HepG2 (cell line): Measurements from ENCODE around the gene DAZAP1. TPM values are rescaled to one million over a fixed set of nuclear protein-coding genes. Genes with fewer than 3 reads are reported as not detected.
A peak's percentile ranks its signal among the peaks of the same experiment; 100 is the strongest.

Experiments used
- ATAC-seq: fragments of 200-7000 bp; cut with Tn5 transposase; 3 replicates; pipeline ENCODE4 v1.9.1; 2020; ENCODE audit warnings: mild to moderate bottlenecking, moderate library complexity
- BruUV-seq: library from RNA; stranded (reverse); fragments of 400-500 nt; replicated peaks from 2 replicates; lab custom pipeline; 2021; lab: Mats Ljungman, UMichigan
- CTCF ChIA-PET: fragments of 300-600 bp; formaldehyde crosslinking; extraction: SDS; loops from one replicate; lab custom pipeline; 2021; ENCODE audit warnings: low total read pairs, inconsistent platforms, low intra/inter-chr PET ratio; lab: Yijun Ruan, JAX
- POLR2A ChIA-PET: fragments of 350-600 bp; sonication (Branson Sonifier 250); formaldehyde crosslinking; loops from one replicate; lab custom pipeline; 2020; ENCODE audit warnings: antibody characterized with exemption, inconsistent platforms; lab: Yijun Ruan, JAX
- DNase-seq: peaks from one replicate; pipeline ENCODE4 v3.0.0-alpha.2; 2015; ENCODE audit warnings: low spot score
- FAIRE-seq: peaks from 3 replicates; lab custom pipeline; 2011; peaks lifted over from hg19 to GRCh38; lab: Jason Lieb, UNC
- H2AFZ ChIP-seq: one replicate; pipeline ENCODE4 v1.6.1; 2011; ENCODE audit warnings: low read length, inconsistent platforms
- H3K27ac ChIP-seq: fragments of 300-600 bp; 3 replicates; pipeline ENCODE4 v1.8.0; 2011; ENCODE audit warnings: mixed run types, mild to moderate bottlenecking, mixed read lengths, low read length, inconsistent platforms; ENCODE audit not compliant: insufficient read depth; ENCODE audit errors: extremely low read length
- H3K27me3 ChIP-seq, 2 experiments: fragments of 200-600 bp in 1 of 2; 2 replicates in 1 of 2; 3 replicates in 1 of 2; pipeline versions ENCODE4 v1.6.0 to v1.8.0; 2011; ENCODE audit warnings: low read length in 2 of 2, mild to moderate bottlenecking in 2 of 2, moderate library complexity in 2 of 2, inconsistent platforms in 1 of 2; ENCODE audit not compliant: insufficient read depth in 2 of 2, control insufficient read depth in 1 of 2
- H3K36me3 ChIP-seq, 2 experiments: fragments of 200-600 bp in 1 of 2; replicated peaks in 1 of 2; 2 replicates in 1 of 2; 3 replicates in 1 of 2; pipeline versions ENCODE4 v1.5.1 to v1.8.0; 2011; ENCODE audit warnings: low read length in 2 of 2, inconsistent platforms in 1 of 2; ENCODE audit not compliant: insufficient read depth in 2 of 2, control insufficient read depth in 1 of 2
- H3K4me1 ChIP-seq: 2 replicates; pipeline ENCODE4 v1.5.1; 2012; ENCODE audit warnings: low read length, inconsistent platforms; ENCODE audit not compliant: insufficient read depth
- H3K4me2 ChIP-seq: 2 replicates; pipeline ENCODE4 v1.6.0; 2011; ENCODE audit warnings: low read depth, low read length, inconsistent platforms
- H3K4me3 ChIP-seq, 3 experiments: fragments of 200-600 bp in 1 of 3; sonication (generic), shearing (Covaris generic) in 1 of 3; replicated peaks in 1 of 3; 2 replicates each; pipeline ENCODE4 v1.5.1; 2011 to 2016; ENCODE audit warnings: low read length in 3 of 3, inconsistent platforms in 2 of 3, low read depth in 2 of 3, mild to moderate bottlenecking in 2 of 3, control low read depth in 1 of 3, mixed read lengths in 1 of 3; ENCODE audit not compliant: insufficient read depth in 1 of 3
- H3K79me2 ChIP-seq: one replicate; pipeline ENCODE4 v1.6.1; 2011; ENCODE audit warnings: low read length, inconsistent platforms; ENCODE audit not compliant: insufficient read depth
- H3K9ac ChIP-seq: 2 replicates; pipeline ENCODE4 v1.6.0; 2011; ENCODE audit warnings: mild to moderate bottlenecking, low read depth, low read length, inconsistent platforms; ENCODE audit not compliant: insufficient read depth
- H3K9me3 ChIP-seq: 2 replicates; pipeline ENCODE4 v1.5.1; 2012; ENCODE audit warnings: mild to moderate bottlenecking, low read length
- H4K20me1 ChIP-seq: 2 replicates; pipeline ENCODE4 v1.6.0; 2011; ENCODE audit warnings: inconsistent platforms, mild to moderate bottlenecking, low read length, moderate library complexity; ENCODE audit not compliant: insufficient read depth
- CREB3 ChIP-seq: sonication (generic); formaldehyde crosslinking; IDR thresholded peaks from 2 replicates; pipeline ENCODE4 v1.5.0; 2020; ENCODE audit warnings: missing genetic modification reagents
- KLF11 ChIP-seq: IDR thresholded peaks from 2 replicates; pipeline ENCODE4 v1.6.1; 2016; ENCODE audit warnings: missing compliant biosample characterization
- POLR2A ChIP-seq, 2 experiments: IDR thresholded peaks; 2 replicates each; pipeline ENCODE4 v1.6.1; 2011; ENCODE audit warnings: low read depth in 2 of 2, low read length in 2 of 2, mild to moderate bottlenecking in 1 of 2, moderate library complexity in 1 of 2; ENCODE audit not compliant: insufficient read depth in 1 of 2
- ZBTB33 ChIP-seq: sonication (generic); formaldehyde crosslinking; IDR thresholded peaks from 2 replicates; pipeline ENCODE4 v1.4.0; 2020; ENCODE audit warnings: missing genetic modification reagents
- ZBTB38 ChIP-seq: sonication (generic); formaldehyde crosslinking; IDR thresholded peaks from 2 replicates; pipeline ENCODE4 v1.5.1; 2020; ENCODE audit warnings: mild to moderate bottlenecking, missing genetic modification reagents
- ZKSCAN1 ChIP-seq: fragments of 150-350 bp; IDR thresholded peaks from 2 replicates; pipeline ENCODE4 v1.6.1; 2014; ENCODE audit warnings: low read length
- WGBS: methylation state at CpG from one replicate; pipeline ENCODE4 v1.1.6; 2017; ENCODE audit warnings: low lambda C conversion rate; 5-methylcytosine and 5-hydroxymethylcytosine counted together
- in situ Hi-C: cut with HindIII; loops from 2 replicates; pipeline ENCODE4 v1.10.0; 2017; ENCODE audit warnings: low pct_unique_long_range_greater_than_20kb; ENCODE audit not compliant: extremely low pct_ligation_motif_present
- intact Hi-C: fragments of 100-400 bp; cut with micrococcal nuclease; formaldehyde crosslinking; loops from one replicate; pipeline ENCODE4 v1.10.0; 2022; ENCODE audit not compliant: unreplicated experiment
- polyA plus RNA-seq, 8 experiments: library from polyadenylated mRNA; depleted of rRNA in 3 of 8; stranded (reverse) in 7 of 8; unstranded in 1 of 8; fragments of >200 nt; fragmentation: Illumina TruSeq in 4 of 8; extraction: Trizol in 4 of 8; gene quantifications; 2 replicates each; pipeline versions ENCODE4 v1.2.1 to v1.2.3, GENCODE V29; 2011 to 2016; ENCODE audit warnings: low read depth in 4 of 8, missing spikeins in 1 of 8, mixed read lengths in 1 of 8; ENCODE audit not compliant: insufficient read depth in 1 of 8
- total RNA-seq, 5 experiments: library from RNA; depleted of rRNA; stranded (reverse); fragments of >200 nt; fragmentation: Illumina TruSeq; extraction: Trizol; gene quantifications; 2 replicates each; pipeline ENCODE4 v1.2.3, GENCODE V29; 2016; ENCODE audit warnings: low read depth in 1 of 5

Gene DAZAP1
- total and polyA plus RNA-seq, 2 of the 13 experiments (the other 11 are each of a cell fraction or from before 2014, with no cell fraction given) = 63.3 to 79.2 TPM

GRCh38 chr19:1410136-1410786 is 2.9 kb downstream of the DAZAP1 start:
- BruUV-seq = no TSS peak
- Histone ChIP-seq H2AFZ (no peak overlapping the region), H3K4me3 (peak overlapping the region in 2 of 3 experiments; percentile 88 to 90; a peak in 2 of 6 replicates), H3K36me3 (peaks cover 5 to 25% of the 10 kb centered on the region in 2 experiments; a peak in 4 of 5 replicates), H3K27me3 (no peaks in the 10 kb centered on the region; a peak in 2 of 5 replicates), H3K4me2 (peak overlapping the region; percentile 99), H3K9me3 (no peaks in the 10 kb centered on the region), H3K9ac (peak overlapping the region; percentile 96; the same call in 1 of the 2 replicates), H3K4me1 (peaks cover 67% of the 10 kb centered on the region), H4K20me1 (peaks cover 66% of the 10 kb centered on the region), H3K79me2 (peaks cover 69% of the 10 kb centered on the region), H3K27ac (peak overlapping the region; percentile 30)
- POLR2A ChIA-PET = interaction anchor here (0.5 to 0.8 kb wide), 3 partner anchors 26 to 141 kb away, joined by 3 to 4 read pairs (median 4); partner anchors contain the start of gene CIRBP
- ATAC-seq (no peak), DNase-seq (no peak), FAIRE-seq (no peak)
- TF ChIP-seq ZKSCAN1 (no peak), ZBTB38 (CRISPR knock-in tag) (peak; percentile 51; the same call in 1 of the 2 replicates), POLR2A (IDR thresholded peaks at IDR 0.05; ENCODE audit: insufficient read depth in 1 of 2, low read depth in 2 of 2, low read length in 2 of 2) (0 out of 4 replicates have a peak, but pooled peaks of 1 of the 2 experiments have one; percentile 25), ZBTB33 (CRISPR knock-in tag) (peak; percentile 93), CREB3 (no peak), KLF11 (CRISPR knock-in tag) (no peak)
- intact Hi-C loops (no loop called here), in situ Hi-C loops (no loop called here)
- CTCF ChIA-PET = no interaction called here
- 89% methylated on average over 21 of the region's 23 CpGs for WGBS
